Tibial nerve (tissue), 4 donors: ENCODE results near the gene ANXA1. TPM values are rescaled to one million over a fixed set of nuclear protein-coding genes. Genes with fewer than 3 reads are reported as not detected.

ENCODE experiments used
- DNase-seq, 2 donors: peaks; one replicate each; pipeline ENCODE4 v3.0.0-alpha.2; 2019; ENCODE audit warnings: low spot score in 2 of 2
- H3K27ac ChIP-seq, 4 donors: fragments of 200-600 bp; sonication (generic) in 3 of 4; one replicate each; pipeline ENCODE4 v1.5.1; 2017 to 2019; ENCODE audit warnings: mild to moderate bottlenecking in 1 of 4
- H3K27me3 ChIP-seq, 2 donors: fragments of 200-600 bp; sonication (generic) in 1 of 2; one replicate each; pipeline versions ENCODE4 v1.5.1 to v1.6.0; 2017 to 2019
- H3K36me3 ChIP-seq, 3 donors: fragments of 200-600 bp; sonication (generic); one replicate each; pipeline ENCODE4 v1.5.1; 2018 to 2019
- H3K4me1 ChIP-seq, 4 donors: fragments of 200-600 bp; sonication (generic) in 3 of 4; one replicate each; pipeline ENCODE4 v1.5.1; 2017 to 2019
- H3K4me3 ChIP-seq, 4 donors: fragments of 200-600 bp; sonication (generic) in 3 of 4; one replicate each; pipeline ENCODE4 v1.5.1; 2017 to 2019; ENCODE audit warnings: mild to moderate bottlenecking in 1 of 4, moderate library complexity in 1 of 4
- H3K9me3 ChIP-seq, 4 donors: fragments of 200-600 bp; sonication (generic) in 3 of 4; one replicate each; pipeline ENCODE4 v1.5.1; 2017 to 2019
- EP300 ChIP-seq, 2 donors: sonication (generic); formaldehyde crosslinking; IDR thresholded peaks; one replicate each; pipeline ENCODE4 v1.6.1; 2017; ENCODE audit warnings: antibody characterized with exemption in 2 of 2, mild to moderate bottlenecking in 1 of 2
- POLR2A ChIP-seq, 2 donors: fragments of 450-650 bp; IDR thresholded peaks; one replicate each; pipeline ENCODE4 v1.6.1; 2017; ENCODE audit warnings: antibody characterized with exemption in 2 of 2, mild to moderate bottlenecking in 2 of 2, moderate library complexity in 2 of 2
- WGBS, 2 donors: methylation state at CpG; one replicate each; pipeline ENCODE4 v1.1.5; 2018; 5-methylcytosine and 5-hydroxymethylcytosine counted together
- total RNA-seq, 4 donors: library from RNA; depleted of rRNA; stranded (reverse); fragments of >200 nt; gene quantifications; one replicate each; pipeline ENCODE4 v1.1.0, GENCODE V29; 2016
- TF ChIP-seq, protein P1 (sequence below), 5 experiments: fragments of 200-600 bp in 3 of 5; fragments of 450-650 bp in 2 of 5; sonication (generic) in 3 of 5; IDR thresholded peaks; one replicate each; pipeline ENCODE4 v1.5.1; 2016 to 2019; ENCODE audit warnings: antibody characterized with exemption in 5 of 5, mild to moderate bottlenecking in 3 of 5, moderate library complexity in 2 of 5

Gene ANXA1
- total RNA-seq, 4 donors from 2014 or later: 265 to 504 (median 306) TPM

DNA sequence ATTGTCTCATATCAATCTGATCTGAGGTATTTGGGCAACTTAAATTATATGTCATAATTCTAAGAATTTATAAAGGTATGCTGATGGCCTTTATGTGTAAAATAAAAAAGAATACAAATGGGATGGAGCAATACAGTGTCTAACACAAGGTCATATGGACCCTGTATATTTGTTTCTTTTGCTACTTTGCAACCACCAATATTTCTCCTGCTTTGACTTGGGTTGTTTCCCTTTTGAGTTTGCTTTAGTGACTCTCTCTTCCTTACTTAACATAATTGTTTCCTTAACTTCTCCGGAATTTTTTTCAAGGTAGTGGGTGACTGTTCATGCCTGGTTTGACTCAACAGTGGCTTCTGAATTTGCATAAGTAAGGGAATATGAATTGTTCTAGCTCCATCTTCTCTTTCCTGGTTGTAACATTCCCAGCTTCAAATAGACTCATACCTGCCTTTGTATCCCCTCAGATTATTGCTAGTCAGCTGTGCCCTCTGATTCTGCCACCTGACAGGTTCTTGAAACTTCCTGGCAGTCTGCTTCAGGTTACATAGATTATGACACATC is 30.2 kb upstream of the ANXA1 start:
- 77 to 85% methylated on average over 1 of the region's 1 CpG for WGBS, 2 donors
- DNase-seq: no peak
- TF ChIP-seq EP300 (IDR thresholded peaks at IDR 0.05) (no peak), POLR2A (IDR thresholded peaks at IDR 0.05) (no peak)
- TF ChIP-seq, protein P1, sequence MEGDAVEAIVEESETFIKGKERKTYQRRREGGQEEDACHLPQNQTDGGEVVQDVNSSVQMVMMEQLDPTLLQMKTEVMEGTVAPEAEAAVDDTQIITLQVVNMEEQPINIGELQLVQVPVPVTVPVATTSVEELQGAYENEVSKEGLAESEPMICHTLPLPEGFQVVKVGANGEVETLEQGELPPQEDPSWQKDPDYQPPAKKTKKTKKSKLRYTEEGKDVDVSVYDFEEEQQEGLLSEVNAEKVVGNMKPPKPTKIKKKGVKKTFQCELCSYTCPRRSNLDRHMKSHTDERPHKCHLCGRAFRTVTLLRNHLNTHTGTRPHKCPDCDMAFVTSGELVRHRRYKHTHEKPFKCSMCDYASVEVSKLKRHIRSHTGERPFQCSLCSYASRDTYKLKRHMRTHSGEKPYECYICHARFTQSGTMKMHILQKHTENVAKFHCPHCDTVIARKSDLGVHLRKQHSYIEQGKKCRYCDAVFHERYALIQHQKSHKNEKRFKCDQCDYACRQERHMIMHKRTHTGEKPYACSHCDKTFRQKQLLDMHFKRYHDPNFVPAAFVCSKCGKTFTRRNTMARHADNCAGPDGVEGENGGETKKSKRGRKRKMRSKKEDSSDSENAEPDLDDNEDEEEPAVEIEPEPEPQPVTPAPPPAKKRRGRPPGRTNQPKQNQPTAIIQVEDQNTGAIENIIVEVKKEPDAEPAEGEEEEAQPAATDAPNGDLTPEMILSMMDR (IDR thresholded peaks at IDR 0.05): no peak
- Histone ChIP-seq H3K4me1 (no peaks in the 10 kb centered on the region), H3K36me3 (no peaks in the 10 kb centered on the region), H3K4me3 (no peak overlapping the region), H3K9me3 (no peaks in the 10 kb centered on the region), H3K27ac (no peak overlapping the region), H3K27me3 (no peaks in the 10 kb centered on the region)

DNA sequence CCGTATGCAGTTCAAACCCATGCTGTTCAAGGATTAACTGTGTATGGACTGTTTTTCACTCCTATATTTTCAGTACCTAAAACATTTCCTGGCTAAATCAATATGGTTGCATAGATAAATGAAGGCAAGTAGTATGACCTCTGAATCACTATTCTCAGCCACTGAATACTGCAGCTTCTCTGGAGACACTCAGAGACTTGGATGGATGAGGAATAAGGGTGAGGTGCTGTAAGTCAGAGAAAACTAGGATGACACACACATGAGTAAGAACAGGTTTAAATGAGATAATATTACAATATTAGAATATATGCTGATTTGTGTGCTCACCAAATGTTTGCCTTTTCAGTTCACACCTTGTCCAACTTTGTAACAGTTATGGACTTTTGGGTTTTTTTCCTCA is 26.0 kb upstream of the ANXA1 start:
- no peaks in the 10 kb centered on the region for H3K4me1 ChIP-seq
- TF ChIP-seq, protein P1 (IDR thresholded peaks at IDR 0.05): no peak
- no peak for TF ChIP-seq EP300 (IDR thresholded peaks at IDR 0.05)
- TF ChIP-seq POLR2A (IDR thresholded peaks at IDR 0.05): no peak
- no peak overlapping the region for H3K27ac ChIP-seq
- no peak for DNase-seq
- no peaks in the 10 kb centered on the region for H3K27me3 ChIP-seq
- no peaks in the 10 kb centered on the region for H3K9me3 ChIP-seq
- H3K36me3 ChIP-seq: no peaks in the 10 kb centered on the region
- WGBS, 2 donors: 70 to 84% methylated on average over 1 of the region's 1 CpG
- H3K4me3 ChIP-seq: no peak overlapping the region

- WGBS, 2 donors: 83 to 85% methylated on average over 6 of the region's 6 CpGs
- Histone ChIP-seq H3K27me3 (no peaks in the 10 kb centered on the region), H3K4me1 (peaks cover 0 to 25% (median 9%) of the 10 kb centered on the region in 4 donors), H3K9me3 (no peaks in the 10 kb centered on the region), H3K27ac (no peak overlapping the region), H3K4me3 (no peak overlapping the region), H3K36me3 (no peaks in the 10 kb centered on the region)
- DNase-seq: no peak
- TF ChIP-seq, protein P1 (IDR thresholded peaks at IDR 0.05): no peak
- no peak for TF ChIP-seq POLR2A (IDR thresholded peaks at IDR 0.05)
- peak in 1 of 2 donors; percentile 6 for TF ChIP-seq EP300 (IDR thresholded peaks at IDR 0.05)
Observed at GRCh38 chr9:73129941-73130685, 21.6 kb upstream of the ANXA1 start.

- Histone ChIP-seq H3K9me3 (no peaks in the 10 kb centered on the region), H3K27ac (peak overlapping the region; percentile 70 to 95 (median 88)), H3K36me3 (no peaks in the 10 kb centered on the region), H3K4me1 (peaks cover 0 to 27% (median 9%) of the 10 kb centered on the region in 4 donors), H3K4me3 (peak overlapping the region in 1 of 4 donors; percentile 57), H3K27me3 (no peaks in the 10 kb centered on the region)
- DNase-seq: no peak
- WGBS, 2 donors: 26 to 28% methylated on average over 4 of the region's 4 CpGs
- TF ChIP-seq POLR2A (IDR thresholded peaks at IDR 0.05): no peak
- TF ChIP-seq, protein P1 (IDR thresholded peaks at IDR 0.05): no peak
Observed at GRCh38 chr9:73131461-73131860, 20.2 kb upstream of the ANXA1 start.

- H3K27me3 ChIP-seq: no peaks in the 10 kb centered on the region
- peak overlapping the region; percentile 32 to 62 (median 48) for H3K4me3 ChIP-seq
- DNase-seq: peak; percentile 47 to 63
- 0% methylated on average over 15 of the region's 15 CpGs for WGBS, 2 donors
- TF ChIP-seq, protein P1 (IDR thresholded peaks at IDR 0.05): no peak
- TF ChIP-seq POLR2A (IDR thresholded peaks at IDR 0.05) (peak; percentile 54 to 61), EP300 (IDR thresholded peaks at IDR 0.05) (peak; percentile 10 to 91)
- H3K4me1 ChIP-seq: peaks cover 0 to 34% (median 9%) of the 10 kb centered on the region in 4 donors
- H3K27ac ChIP-seq: peak overlapping the region; percentile 70 to 95 (median 88)
- H3K9me3 ChIP-seq: no peaks in the 10 kb centered on the region
- no peaks in the 10 kb centered on the region for H3K36me3 ChIP-seq
Observed at GRCh38 chr9:73132034-73132776, 19.5 kb upstream of the ANXA1 start.
